Thoracic aorta (tissue), 2 donors: ENCODE results near the gene CTDSP1. TPM values are rescaled to one million over a fixed set of nuclear protein-coding genes. Genes with fewer than 3 reads are reported as not detected.

Experiments
- ATAC-seq: fragments of 150-250 bp; one replicate; pipeline ENCODE4 v1.8.0; 2017; ENCODE audit warnings: low read depth; ENCODE audit not compliant: insufficient number of reproducible peaks, low FRiP score
- DNase-seq: peaks from one replicate; pipeline ENCODE4 v3.0.0-alpha.2; 2020; ENCODE audit warnings: low spot score
- H3K27ac ChIP-seq, 2 donors: fragments of 200-600 bp; sonication (generic); 1 replicate in 1 of 2; 2 replicates in 1 of 2; pipeline ENCODE4 v1.5.1; 2016; ENCODE audit warnings: mild to moderate bottlenecking in 2 of 2, moderate library complexity in 2 of 2
- H3K27me3 ChIP-seq: fragments of 200-600 bp; sonication (generic); replicated peaks from 2 replicates; pipeline ENCODE4 v1.6.0; 2016; ENCODE audit warnings: mild to moderate bottlenecking; ENCODE audit not compliant: insufficient read depth
- H3K36me3 ChIP-seq: fragments of 200-600 bp; sonication (generic); one replicate; pipeline ENCODE4 v1.5.1; 2016
- H3K4me1 ChIP-seq, 2 donors: fragments of 200-600 bp; sonication (generic); 1 replicate in 1 of 2; 2 replicates in 1 of 2; pipeline versions ENCODE4 v1.5.1 to v1.6.0; 2016; ENCODE audit warnings: low read depth in 2 of 2, mild to moderate bottlenecking in 1 of 2; ENCODE audit not compliant: control insufficient read depth in 1 of 2
- H3K4me3 ChIP-seq: fragments of 200-600 bp; sonication (generic); 2 replicates; pipeline ENCODE4 v1.5.1; 2016; ENCODE audit warnings: mild to moderate bottlenecking
- H3K9me3 ChIP-seq: fragments of 200-600 bp; sonication (generic); 2 replicates; pipeline ENCODE4 v1.5.1; 2016
- CTCF ChIP-seq: fragments of 200-600 bp; sonication (generic); IDR thresholded peaks from one replicate; pipeline ENCODE4 v1.5.1; 2019; ENCODE audit warnings: antibody characterized with exemption
- total RNA-seq, 2 donors: library from RNA; depleted of rRNA; stranded (reverse); fragments of >200 nt; gene quantifications; one replicate each; pipeline versions ENCODE4 v1.1.0 to v1.2.3, GENCODE V29; 2016

CTDSP1 gene
- total RNA-seq, 2 donors from 2014 or later = 141 to 182 TPM

GRCh38 chr2:218402911-218403411 is 3.3 kb downstream of the CTDSP1 start:
- DNase-seq (no peak), ATAC-seq (no peak)
- Histone ChIP-seq H3K27me3 (no peaks in the 10 kb centered on the region), H3K4me3 (no peak overlapping the region), H3K9me3 (no peaks in the 10 kb centered on the region), H3K4me1 (peaks cover 16 to 60% of the 10 kb centered on the region in 2 donors), H3K27ac (peak overlapping the region in 1 of 2 donors; percentile 6), H3K36me3 (peaks cover 33% of the 10 kb centered on the region)
- no peak for TF ChIP-seq CTCF

- Histone ChIP-seq H3K9me3 (no peaks in the 10 kb centered on the region), H3K27me3 (no peaks in the 10 kb centered on the region), H3K4me1 (peaks cover 16 to 59% of the 10 kb centered on the region in 2 donors), H3K4me3 (no peak overlapping the region), H3K27ac (no peak overlapping the region), H3K36me3 (peaks cover 33% of the 10 kb centered on the region)
- DNase-seq = no peak
- TF ChIP-seq CTCF = no peak
- no peak for ATAC-seq
Observed at GRCh38 chr2:218403810-218404209, 4.1 kb downstream of the CTDSP1 start.

GRCh38 chr2:218404351-218405085 is 4.8 kb downstream of the CTDSP1 start:
- TF ChIP-seq CTCF = no peak
- Histone ChIP-seq H3K27ac (peak overlapping the region; percentile 67 to 76), H3K36me3 (peaks cover 33% of the 10 kb centered on the region), H3K4me3 (no peak overlapping the region), H3K4me1 (peaks cover 16 to 59% of the 10 kb centered on the region in 2 donors), H3K9me3 (no peaks in the 10 kb centered on the region), H3K27me3 (no peaks in the 10 kb centered on the region)
- ATAC-seq = no peak
- DNase-seq = no peak

GRCh38 chr2:218405086-218405745 is 5.5 kb downstream of the CTDSP1 start:
- ATAC-seq = no peak
- Histone ChIP-seq H3K9me3 (no peaks in the 10 kb centered on the region), H3K27me3 (no peaks in the 10 kb centered on the region), H3K4me1 (peaks cover 16 to 59% of the 10 kb centered on the region in 2 donors), H3K4me3 (peak overlapping the region; percentile 58), H3K27ac (peak overlapping the region; percentile 67 to 76), H3K36me3 (peaks cover 33% of the 10 kb centered on the region)
- TF ChIP-seq CTCF = no peak
- no peak for DNase-seq

GRCh38 chr2:218405746-218406208 is 6.1 kb downstream of the CTDSP1 start:
- no peak for DNase-seq
- H3K9me3 ChIP-seq = no peaks in the 10 kb centered on the region
- peak overlapping the region; percentile 67 to 76 for H3K27ac ChIP-seq
- H3K27me3 ChIP-seq = no peaks in the 10 kb centered on the region
- no peak for TF ChIP-seq CTCF
- H3K4me1 ChIP-seq = peaks cover 16 to 59% of the 10 kb centered on the region in 2 donors
- H3K4me3 ChIP-seq = peak overlapping the region; percentile 58
- ATAC-seq = no peak
- H3K36me3 ChIP-seq = peaks cover 33% of the 10 kb centered on the region
